ENCODE results near the gene TRAFD1.
A peak's percentile ranks its signal among the peaks of the same experiment; 100 is the strongest.
"Not testable (repeated sequence)": the region's sequence is repeated elsewhere in the genome, so short reads cannot be mapped to it uniquely, and the experiment has no call there.

Gene TRAFD1

GRCh38 chr12:112116232-112117060 lies 8.9 kb upstream of the TRAFD1 start:
- peak; percentile 78 for DNase-seq

DNA sequence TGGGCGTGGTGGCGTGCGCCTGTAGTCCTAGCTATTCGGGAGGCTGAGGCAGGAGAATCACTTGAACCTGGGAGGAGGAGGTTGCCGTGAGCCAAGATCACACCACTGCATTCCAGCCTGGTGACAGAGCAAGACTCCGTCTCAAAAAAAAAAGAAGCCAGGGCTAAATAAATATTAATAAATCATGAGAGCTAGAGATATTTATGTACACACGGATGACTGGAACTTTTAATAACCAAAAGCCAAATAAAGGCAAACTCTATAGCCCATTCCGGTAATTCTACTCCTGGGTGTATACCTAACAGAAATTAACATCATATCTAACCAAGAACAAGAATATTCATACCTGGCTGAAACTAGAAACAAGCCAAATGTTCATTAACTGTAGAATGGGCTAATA lies 7.7 kb upstream of the TRAFD1 start:
- DNase-seq, result no peak

DNA sequence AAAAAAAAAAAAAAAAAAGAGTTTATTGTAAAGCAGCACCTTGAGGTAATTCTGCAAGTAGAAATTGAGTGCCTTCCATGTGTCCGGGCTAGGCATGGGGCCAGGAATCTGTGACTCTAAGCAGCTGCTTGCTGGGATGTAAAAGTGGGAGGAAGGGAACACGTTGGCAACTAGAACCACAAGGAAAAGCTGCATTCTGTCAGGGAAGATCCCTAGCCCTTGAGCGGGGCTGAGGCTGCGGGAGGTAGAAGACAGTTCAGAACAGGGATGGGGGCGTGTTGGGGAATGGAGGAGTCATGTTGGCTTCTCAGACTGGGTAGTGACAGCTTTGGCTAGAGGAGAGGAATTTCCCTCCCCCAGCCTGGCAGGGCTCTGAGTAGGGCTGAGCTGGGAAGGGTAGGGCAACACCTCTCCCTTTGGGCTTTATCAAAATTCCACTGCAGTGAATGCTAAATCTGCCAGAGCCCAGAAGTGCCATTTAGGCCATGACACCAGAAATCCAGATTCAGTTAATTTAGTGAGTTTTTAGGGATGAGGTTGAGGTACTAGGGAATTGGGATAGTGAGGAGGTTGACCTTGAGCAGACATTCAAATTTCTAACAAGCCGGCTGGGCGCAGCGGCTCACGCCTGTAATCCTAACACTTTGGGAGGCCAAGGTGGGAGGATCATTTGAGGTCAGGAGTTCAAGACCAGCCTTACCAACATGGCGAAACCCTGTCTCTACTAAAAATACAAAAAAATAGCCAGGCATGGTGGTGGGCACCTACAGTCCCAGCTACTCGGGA lies 3.4 kb upstream of the TRAFD1 start:
- no peak for DNase-seq

DNA sequence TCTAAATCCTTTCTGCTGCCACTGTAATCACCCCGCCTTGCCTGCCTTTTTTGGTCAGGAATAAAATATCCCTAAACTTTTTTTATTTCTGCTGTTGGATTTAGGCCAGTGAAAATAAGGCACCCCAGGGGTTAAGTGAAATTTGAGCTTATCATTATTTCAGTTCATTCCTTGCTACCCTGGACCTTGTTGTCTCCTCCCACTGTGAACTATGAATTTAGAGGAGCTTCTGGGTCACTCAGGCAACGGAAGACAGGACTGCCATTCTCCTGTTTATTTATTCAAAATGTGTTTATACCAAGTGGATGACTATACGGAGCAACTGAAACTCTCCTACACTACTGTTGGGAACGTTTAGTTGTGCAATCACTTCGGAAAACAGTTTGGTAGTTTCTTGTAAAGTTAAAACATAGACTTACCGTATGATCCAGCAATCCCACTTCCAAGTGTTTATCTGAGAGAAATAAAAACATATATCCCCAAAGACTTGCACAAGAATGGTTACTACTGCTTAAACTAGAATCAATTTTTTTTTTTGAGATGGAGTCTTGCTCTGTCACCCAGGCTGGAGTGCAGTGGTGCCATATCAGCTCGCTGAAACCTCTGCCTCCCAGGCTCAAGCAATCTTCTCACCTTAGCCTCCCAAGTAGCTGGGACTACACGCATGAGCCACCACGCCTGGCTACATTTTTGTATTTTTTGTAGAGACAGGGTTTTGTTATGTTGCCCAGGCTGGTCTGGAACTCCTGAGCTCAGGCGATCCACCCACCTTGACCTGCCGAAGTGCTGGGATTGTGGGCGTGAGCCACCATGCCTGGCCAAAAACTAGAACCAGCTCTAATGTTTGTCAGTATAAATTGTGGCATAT lies 2.3 kb upstream of the TRAFD1 start:
- no peak for DNase-seq

GRCh38 chr12:112124918-112125249 lies 476 bp upstream of the TRAFD1 start:
- no peak for DNase-seq

- DNase-seq, result no peak
Measured at GRCh38 chr12:112126000-112126438, 659 bp downstream of the TRAFD1 start.

GRCh38 chr12:112126911-112127310 lies 1.6 kb downstream of the TRAFD1 start:
- DNase-seq, result no peak

GRCh38 chr12:112130441-112130998 lies 5.2 kb downstream of the TRAFD1 start:
- DNase-seq, result no peak

- DNase-seq, result no peak
Measured at GRCh38 chr12:112131686-112132085, 6.3 kb downstream of the TRAFD1 start.

DNA sequence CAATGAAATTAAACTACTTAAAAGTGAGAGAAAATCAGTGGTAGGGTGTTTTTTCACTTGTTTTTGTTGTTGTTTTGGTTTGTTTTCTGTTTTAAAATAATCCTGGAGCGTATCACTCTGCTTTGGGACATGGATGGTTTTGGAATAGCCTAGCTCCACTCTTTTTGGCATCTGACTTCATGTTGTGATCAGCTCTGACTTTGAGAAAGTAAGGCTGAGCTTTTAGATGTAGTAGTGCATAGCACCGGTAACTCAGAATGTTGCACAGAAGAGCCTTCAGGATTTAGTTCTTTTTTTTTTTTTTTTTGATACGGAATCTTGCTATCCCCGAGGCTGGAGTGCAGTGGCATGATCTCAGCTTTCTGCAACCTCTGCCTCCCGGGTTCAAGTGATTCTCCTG lies 8.1 kb downstream of the TRAFD1 start:
- DNase-seq, result no peak

GRCh38 chr12:112134731-112135130 lies 9.4 kb downstream of the TRAFD1 start:
- DNase-seq, result no peak

GRCh38 chr12:112140728-112141127 lies 15.4 kb downstream of the TRAFD1 start:
- DNase-seq, result no peak

- DNase-seq, result no peak
Measured at GRCh38 chr12:112146123-112146522, 20.8 kb downstream of the TRAFD1 start.

GRCh38 chr12:112148031-112148513 lies 22.7 kb downstream of the TRAFD1 start:
- no peak for DNase-seq

- DNase-seq, result no peak
Measured at GRCh38 chr12:112149596-112149995, 24.2 kb downstream of the TRAFD1 start.

GRCh38 chr12:112151766-112152541 lies 26.6 kb downstream of the TRAFD1 start:
- no peak for DNase-seq

GRCh38 chr12:112153181-112153892 lies 28.0 kb downstream of the TRAFD1 start:
- DNase-seq, result no peak

- DNase-seq, result no peak
Measured at GRCh38 chr12:112153893-112154219, 28.5 kb downstream of the TRAFD1 start.

DNA sequence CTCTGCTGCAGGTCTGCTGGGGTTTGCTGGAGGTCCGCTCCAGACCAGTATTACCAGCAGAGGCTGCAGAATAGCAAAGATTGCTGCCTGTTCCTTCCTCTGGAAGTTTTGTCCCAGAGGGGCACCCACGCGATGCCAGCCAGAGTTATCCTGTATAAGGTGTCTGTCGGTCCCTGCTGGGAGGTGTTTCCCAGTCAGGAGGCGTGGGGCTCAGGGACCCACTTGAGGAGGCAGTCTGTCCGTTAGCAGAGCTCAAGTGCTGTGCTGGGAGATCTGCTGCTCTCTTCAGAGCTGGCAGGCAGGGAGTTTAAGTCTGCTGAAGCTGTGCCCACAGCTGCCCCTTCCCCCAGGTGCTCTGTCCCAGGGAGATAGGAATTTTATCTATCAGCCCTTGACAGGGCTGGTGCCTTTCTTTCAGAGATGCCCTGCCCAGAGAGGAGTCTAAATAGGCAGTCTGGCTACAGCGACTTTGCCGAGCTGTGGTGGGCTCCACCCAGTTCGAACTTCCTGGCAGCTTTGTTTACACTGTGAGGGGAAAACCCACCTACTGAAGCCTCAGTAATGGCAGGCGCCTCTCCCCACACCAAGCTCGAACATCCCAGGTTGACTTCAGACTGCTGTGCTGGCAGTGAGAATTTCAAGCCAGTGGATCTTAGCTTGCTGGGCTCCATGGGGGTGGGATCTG lies 33.2 kb downstream of the TRAFD1 start:
- not testable (repeated sequence) for DNase-seq

GRCh38 chr12:112159146-112159541 lies 33.8 kb downstream of the TRAFD1 start:
- DNase-seq, result no peak

- DNase-seq, result no peak
Measured at GRCh38 chr12:112160611-112161010, 35.3 kb downstream of the TRAFD1 start.

Measured in NCI-H510A treated with DMSO at 0.1 percent for 48 hours (cell line).